Measurements from ENCODE around the gene LOXL3.

GRCh38 chr2:74528600-74529356 is 25.0 kb downstream of the LOXL3 start:
- TF ChIP-seq EZH2 (IDR thresholded peaks at IDR 0.05; ENCODE audit: borderline replicate concordance, insufficient read depth, low read depth, low read length, poor library complexity, severe bottlenecking) = no peak
- peak; percentile 1 for TF ChIP-seq CTCF (IDR thresholded peaks at IDR 0.05)
